Measurements from ENCODE around the gene NUDT16L1.

Gene NUDT16L1

GRCh38 chr16:4696905-4697847 is 3.8 kb downstream of the NUDT16L1 start:
- no peaks in the 10 kb centered on the region for H3K27me3 ChIP-seq (ENCODE audit: insufficient read depth, low read length)
- H3K4me3 ChIP-seq (ENCODE audit: low read depth, low read length) = no peak overlapping the region
- H3K4me1 ChIP-seq (ENCODE audit: control insufficient read depth, insufficient read depth, low read length, unreplicated experiment) = peaks cover 22% of the 10 kb centered on the region
- peaks cover 4% of the 10 kb centered on the region; the same call in 1 of the 2 replicates for H3K36me3 ChIP-seq (ENCODE audit: insufficient read depth, low read length)
- no peaks in the 10 kb centered on the region for H3K79me2 ChIP-seq (ENCODE audit: control insufficient read depth, insufficient read depth, low read length, unreplicated experiment)
- H2AFZ ChIP-seq (ENCODE audit: low read length, unreplicated experiment) = no peak overlapping the region
- no peak overlapping the region for H3K27ac ChIP-seq (ENCODE audit: low read depth, low read length)

DNA sequence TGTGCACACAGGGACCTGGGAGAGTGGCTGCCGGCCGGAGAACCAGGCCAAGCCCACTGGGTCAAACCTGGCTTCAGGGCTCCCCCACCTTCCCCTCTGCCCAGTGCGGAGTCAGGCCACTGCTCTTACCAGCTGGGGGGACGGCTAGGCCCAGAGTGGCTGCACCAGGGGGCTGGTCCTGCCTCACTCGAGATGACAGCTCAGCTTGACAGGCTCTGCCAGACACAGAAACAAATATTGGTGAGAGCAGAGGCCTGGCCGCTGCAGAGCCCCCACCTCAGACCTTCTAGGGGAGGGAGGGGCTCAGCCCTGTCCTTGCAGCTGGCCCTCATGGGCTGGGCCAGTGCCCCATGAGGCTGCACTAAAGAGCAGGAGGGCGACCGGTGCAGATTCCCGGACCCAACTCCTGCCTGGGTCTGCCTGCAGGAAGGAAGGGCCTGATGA is 4.5 kb downstream of the NUDT16L1 start:
- Histone ChIP-seq H3K4me1 (ENCODE audit: control insufficient read depth, insufficient read depth, low read length, unreplicated experiment) (peaks cover 21% of the 10 kb centered on the region), H3K79me2 (ENCODE audit: control insufficient read depth, insufficient read depth, low read length, unreplicated experiment) (no peaks in the 10 kb centered on the region), H2AFZ (ENCODE audit: low read length, unreplicated experiment) (no peak overlapping the region), H3K27ac (ENCODE audit: low read depth, low read length) (no peak overlapping the region), H3K4me3 (ENCODE audit: low read depth, low read length) (no peak overlapping the region), H3K36me3 (ENCODE audit: insufficient read depth, low read length) (peaks cover 4% of the 10 kb centered on the region; the same call in 1 of the 2 replicates), H3K27me3 (ENCODE audit: insufficient read depth, low read length) (no peaks in the 10 kb centered on the region)

- H3K27me3 ChIP-seq (ENCODE audit: insufficient read depth, low read length) = no peaks in the 10 kb centered on the region
- H3K27ac ChIP-seq (ENCODE audit: low read depth, low read length) = no peak overlapping the region
- no peaks in the 10 kb centered on the region for H3K79me2 ChIP-seq (ENCODE audit: control insufficient read depth, insufficient read depth, low read length, unreplicated experiment)
- H2AFZ ChIP-seq (ENCODE audit: low read length, unreplicated experiment) = no peak overlapping the region
- H3K36me3 ChIP-seq (ENCODE audit: insufficient read depth, low read length) = peaks cover 4% of the 10 kb centered on the region; the same call in 1 of the 2 replicates
- peaks cover 19% of the 10 kb centered on the region for H3K4me1 ChIP-seq (ENCODE audit: control insufficient read depth, insufficient read depth, low read length, unreplicated experiment)
- H3K4me3 ChIP-seq (ENCODE audit: low read depth, low read length) = no peak overlapping the region
Observed at GRCh38 chr16:4698321-4699045, 5.1 kb downstream of the NUDT16L1 start.

- Histone ChIP-seq H3K4me3 (ENCODE audit: low read depth, low read length) (no peak overlapping the region), H3K27me3 (ENCODE audit: insufficient read depth, low read length) (no peaks in the 10 kb centered on the region), H3K4me1 (ENCODE audit: control insufficient read depth, insufficient read depth, low read length, unreplicated experiment) (peaks cover 19% of the 10 kb centered on the region), H3K79me2 (ENCODE audit: control insufficient read depth, insufficient read depth, low read length, unreplicated experiment) (no peaks in the 10 kb centered on the region), H3K36me3 (ENCODE audit: insufficient read depth, low read length) (peaks cover 4% of the 10 kb centered on the region; the same call in 1 of the 2 replicates), H3K27ac (ENCODE audit: low read depth, low read length) (no peak overlapping the region), H2AFZ (ENCODE audit: low read length, unreplicated experiment) (no peak overlapping the region)
Observed at GRCh38 chr16:4699046-4699556, 5.7 kb downstream of the NUDT16L1 start.

- peaks cover 4% of the 10 kb centered on the region; the same call in 1 of the 2 replicates for H3K36me3 ChIP-seq (ENCODE audit: insufficient read depth, low read length)
- no peaks in the 10 kb centered on the region for H3K27me3 ChIP-seq (ENCODE audit: insufficient read depth, low read length)
- no peak overlapping the region for H3K27ac ChIP-seq (ENCODE audit: low read depth, low read length)
- H2AFZ ChIP-seq (ENCODE audit: low read length, unreplicated experiment) = no peak overlapping the region
- no peaks in the 10 kb centered on the region for H3K79me2 ChIP-seq (ENCODE audit: control insufficient read depth, insufficient read depth, low read length, unreplicated experiment)
- peaks cover 10% of the 10 kb centered on the region for H3K4me1 ChIP-seq (ENCODE audit: control insufficient read depth, insufficient read depth, low read length, unreplicated experiment)
- H3K4me3 ChIP-seq (ENCODE audit: low read depth, low read length) = no peak overlapping the region
Observed at GRCh38 chr16:4700380-4700996, 7.1 kb downstream of the NUDT16L1 start.

DNA sequence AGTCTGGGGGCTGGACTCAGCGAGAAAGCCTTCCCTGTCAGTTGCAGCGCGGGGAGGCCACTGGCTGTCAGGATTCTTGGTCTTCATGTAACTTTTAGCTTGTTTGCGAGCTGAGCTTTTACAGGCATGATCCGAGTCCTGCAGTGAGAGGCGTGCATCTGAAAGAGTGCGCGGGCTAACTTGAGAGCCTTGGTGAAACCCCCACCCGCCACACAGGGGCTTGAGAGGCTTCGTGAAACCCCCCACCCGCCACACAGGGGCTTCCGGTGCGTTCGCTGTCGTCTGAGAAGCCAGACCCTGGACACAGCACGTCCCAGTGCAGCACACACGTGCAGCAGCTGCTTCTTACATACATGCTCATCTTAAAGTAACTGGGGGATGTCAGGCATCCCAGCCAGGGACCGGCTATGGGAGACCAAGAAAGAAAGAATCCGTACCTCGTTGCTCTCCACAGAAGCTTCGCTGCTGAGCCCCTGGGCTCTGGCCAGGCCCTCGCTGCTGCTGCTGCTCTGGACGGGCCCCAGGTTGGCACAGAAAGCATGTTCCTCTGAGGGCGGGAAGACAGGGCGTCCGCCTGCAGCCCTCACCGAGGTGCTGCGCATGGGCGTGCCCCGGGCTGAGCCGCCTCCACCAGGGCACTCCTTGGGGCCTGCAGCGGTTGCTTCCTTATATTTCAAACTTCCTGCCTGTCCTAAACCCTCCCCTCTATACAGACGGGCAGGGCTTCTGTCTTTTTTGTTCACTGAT is 7.8 kb downstream of the NUDT16L1 start:
- H3K27ac ChIP-seq (ENCODE audit: low read depth, low read length) = no peak overlapping the region
- no peaks in the 10 kb centered on the region for H3K27me3 ChIP-seq (ENCODE audit: insufficient read depth, low read length)
- no peak overlapping the region for H3K4me3 ChIP-seq (ENCODE audit: low read depth, low read length)
- no peaks in the 10 kb centered on the region for H3K79me2 ChIP-seq (ENCODE audit: control insufficient read depth, insufficient read depth, low read length, unreplicated experiment)
- peaks cover 4% of the 10 kb centered on the region; the same call in 1 of the 2 replicates for H3K36me3 ChIP-seq (ENCODE audit: insufficient read depth, low read length)
- H2AFZ ChIP-seq (ENCODE audit: low read length, unreplicated experiment) = no peak overlapping the region
- peaks cover 3% of the 10 kb centered on the region for H3K4me1 ChIP-seq (ENCODE audit: control insufficient read depth, insufficient read depth, low read length, unreplicated experiment)

DNA sequence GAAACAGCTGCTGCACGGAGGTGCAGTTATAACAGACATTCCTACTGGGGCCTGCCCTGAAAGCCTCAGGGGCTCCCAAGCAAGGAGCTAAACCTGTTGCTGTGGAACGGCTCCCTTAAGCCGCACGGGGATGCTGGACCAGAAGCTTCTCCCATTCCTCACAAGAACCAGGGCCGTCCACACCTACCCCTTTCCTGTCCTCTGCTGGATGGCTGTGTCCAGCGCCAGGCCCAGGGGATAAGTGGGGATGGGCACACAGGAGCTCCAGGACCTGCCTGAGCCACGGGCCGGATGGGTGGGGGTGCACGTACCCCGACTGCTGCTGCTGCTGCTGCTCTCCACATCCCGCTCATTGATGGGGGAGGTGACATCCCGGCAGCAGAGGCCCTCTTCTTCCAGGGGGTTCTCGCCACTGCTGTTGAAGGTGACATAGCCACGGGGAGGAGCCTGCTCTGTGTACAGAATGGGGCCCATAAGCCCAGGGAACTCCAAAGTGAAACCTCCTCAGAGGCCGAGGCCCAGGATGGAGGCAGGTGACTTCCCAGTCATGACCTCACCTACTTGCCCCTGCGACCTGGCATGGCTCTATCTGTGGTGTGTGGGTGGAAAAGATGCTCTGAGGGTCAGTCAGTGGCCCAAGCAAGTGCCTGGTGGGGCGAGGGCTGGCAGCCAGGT is 8.6 kb downstream of the NUDT16L1 start:
- no peaks in the 10 kb centered on the region for H3K79me2 ChIP-seq (ENCODE audit: control insufficient read depth, insufficient read depth, low read length, unreplicated experiment)
- H3K27me3 ChIP-seq (ENCODE audit: insufficient read depth, low read length) = no peaks in the 10 kb centered on the region
- no peak overlapping the region for H2AFZ ChIP-seq (ENCODE audit: low read length, unreplicated experiment)
- H3K27ac ChIP-seq (ENCODE audit: low read depth, low read length) = no peak overlapping the region
- no peaks in the 10 kb centered on the region for H3K4me1 ChIP-seq (ENCODE audit: control insufficient read depth, insufficient read depth, low read length, unreplicated experiment)
- H3K4me3 ChIP-seq (ENCODE audit: low read depth, low read length) = no peak overlapping the region
- H3K36me3 ChIP-seq (ENCODE audit: insufficient read depth, low read length) = 0 out of 2 replicates have a peak, but pooled peaks cover 4% of the 10 kb centered on the region

DNA sequence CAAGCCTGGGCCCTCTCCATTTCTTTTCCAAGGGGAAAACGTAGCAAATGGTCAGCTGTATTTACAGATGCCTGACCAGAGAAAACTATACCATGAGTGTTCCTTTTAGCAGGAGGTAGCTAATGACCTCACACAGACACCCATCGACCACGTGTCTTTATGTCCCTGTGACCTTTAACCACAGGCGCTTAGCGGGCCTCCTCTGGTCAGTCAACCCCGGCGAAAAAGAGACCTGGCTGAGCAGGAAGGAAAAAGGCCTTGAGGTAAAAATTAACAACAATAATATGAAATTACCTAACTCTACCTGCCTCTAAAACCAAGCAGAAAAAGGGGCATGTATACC is 9.1 kb downstream of the NUDT16L1 start:
- H3K4me1 ChIP-seq (ENCODE audit: control insufficient read depth, insufficient read depth, low read length, unreplicated experiment) = no peaks in the 10 kb centered on the region
- no peaks in the 10 kb centered on the region for H3K79me2 ChIP-seq (ENCODE audit: control insufficient read depth, insufficient read depth, low read length, unreplicated experiment)
- H2AFZ ChIP-seq (ENCODE audit: low read length, unreplicated experiment) = no peak overlapping the region
- no peaks in the 10 kb centered on the region for H3K27me3 ChIP-seq (ENCODE audit: insufficient read depth, low read length)
- H3K27ac ChIP-seq (ENCODE audit: low read depth, low read length) = no peak overlapping the region
- H3K36me3 ChIP-seq (ENCODE audit: insufficient read depth, low read length) = 0 out of 2 replicates have a peak, but pooled peaks cover 4% of the 10 kb centered on the region
- no peak overlapping the region for H3K4me3 ChIP-seq (ENCODE audit: low read depth, low read length)

- Histone ChIP-seq H2AFZ (ENCODE audit: low read length, unreplicated experiment) (no peak overlapping the region), H3K27ac (ENCODE audit: low read depth, low read length) (no peak overlapping the region), H3K4me1 (ENCODE audit: control insufficient read depth, insufficient read depth, low read length, unreplicated experiment) (no peaks in the 10 kb centered on the region), H3K79me2 (ENCODE audit: control insufficient read depth, insufficient read depth, low read length, unreplicated experiment) (no peaks in the 10 kb centered on the region), H3K27me3 (ENCODE audit: insufficient read depth, low read length) (no peaks in the 10 kb centered on the region), H3K4me3 (ENCODE audit: low read depth, low read length) (no peak overlapping the region), H3K36me3 (ENCODE audit: insufficient read depth, low read length) (0 out of 2 replicates have a peak, but pooled peaks cover 4% of the 10 kb centered on the region)
Observed at GRCh38 chr16:4703906-4704305, 10.5 kb downstream of the NUDT16L1 start.
